Femur (tissue), 1 donor: ENCODE data around the gene DNASE1L2.

Experiments used
- DNase-seq: peaks from one replicate; pipeline ENCODE4 v3.0.0-alpha.2; 2017

The DNASE1L2 gene

GRCh38 chr16:2271848-2272461, 35.7 kb downstream of the DNASE1L2 start:
- DNase-seq: no peak

DNA sequence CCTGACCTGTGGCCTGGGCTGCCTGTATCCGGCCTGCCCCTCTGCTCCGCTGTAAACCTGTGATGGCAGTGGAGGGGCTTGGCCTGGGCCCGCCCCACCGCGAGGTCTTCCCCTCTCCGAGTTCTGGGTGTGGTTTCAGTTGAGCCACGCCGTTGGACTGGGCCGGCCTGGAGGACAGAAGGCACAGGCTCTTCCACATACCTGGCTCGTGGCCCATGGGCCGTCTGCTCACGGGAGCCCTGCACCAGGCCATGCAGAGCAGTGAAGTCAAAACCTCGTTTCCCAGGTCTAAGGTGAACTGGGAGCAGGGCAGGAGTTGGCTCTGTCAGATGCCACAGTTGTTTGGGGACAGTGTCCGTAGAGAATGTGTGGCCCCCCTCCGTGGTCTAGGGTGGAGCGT, 37.2 kb downstream of the DNASE1L2 start:
- no peak for DNase-seq

DNA sequence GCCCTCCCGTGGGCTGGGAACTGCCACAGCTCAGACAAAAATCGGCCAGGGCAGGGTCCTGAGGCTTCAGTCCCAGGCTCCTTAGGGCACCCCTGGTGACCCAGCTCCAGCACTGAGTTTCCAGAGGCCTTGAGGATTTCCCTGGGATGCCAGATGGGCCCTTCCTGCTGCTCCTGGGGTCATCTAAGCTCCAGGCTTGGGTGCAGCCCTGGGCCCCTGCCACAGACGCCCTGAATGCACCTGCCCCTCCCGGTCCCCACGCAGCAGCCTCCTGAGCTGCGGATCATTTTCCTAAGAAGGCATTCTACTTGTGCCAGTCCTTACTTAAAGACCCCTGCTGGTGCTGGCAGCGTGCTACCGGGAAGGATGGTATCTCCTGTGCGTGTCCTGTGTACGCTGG, 37.7 kb downstream of the DNASE1L2 start:
- no peak for DNase-seq

- DNase-seq: no peak
These were observed 39.5 kb downstream of the DNASE1L2 start for GRCh38 chr16:2275476-2276367.

DNA sequence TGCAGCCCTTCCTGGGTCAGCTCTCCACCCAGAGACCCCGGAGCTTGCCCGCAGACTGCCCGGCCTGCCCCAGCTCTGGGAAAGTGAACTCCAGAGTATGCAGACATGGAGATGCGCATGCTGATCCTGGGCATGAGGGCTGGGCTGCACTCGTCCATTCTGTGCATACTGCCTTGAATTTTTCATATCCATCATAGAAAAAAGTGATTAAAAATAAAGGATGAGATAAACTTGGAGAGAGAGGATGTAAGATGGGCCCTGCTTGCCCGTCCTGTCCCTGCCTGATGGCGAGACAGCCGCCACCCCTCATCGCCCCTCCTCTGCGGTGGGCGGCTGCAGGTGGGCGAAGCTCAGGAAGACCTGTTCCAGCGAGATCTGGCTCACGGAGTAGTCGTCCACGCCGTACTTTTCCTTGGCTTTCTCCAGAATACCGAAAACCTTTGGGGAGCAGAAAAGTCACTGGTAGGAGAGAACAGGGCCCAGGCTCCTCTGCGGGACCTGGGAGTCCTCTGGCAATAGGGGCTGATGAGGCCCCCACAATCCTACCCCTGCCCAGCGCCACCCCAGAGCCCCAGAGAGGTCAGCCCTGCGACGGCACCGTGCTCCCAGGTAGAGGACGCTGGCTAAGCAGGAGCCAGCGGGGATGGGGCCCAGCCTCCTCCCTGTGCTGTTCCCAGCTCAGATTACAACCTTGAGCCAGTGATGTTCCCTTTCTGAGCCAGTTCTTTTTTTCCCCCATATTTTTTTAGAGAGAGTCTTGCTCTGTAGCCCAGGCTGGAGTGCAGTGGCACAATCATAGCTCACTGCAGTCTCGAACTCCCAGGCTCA, 40.3 kb downstream of the DNASE1L2 start:
- no peak for DNase-seq

- DNase-seq: no peak
These were observed 41.4 kb downstream of the DNASE1L2 start for GRCh38 chr16:2277466-2278271.

GRCh38 chr16:2278272-2278608, 42.0 kb downstream of the DNASE1L2 start:
- DNase-seq: no peak

- DNase-seq: no peak
These were observed 42.9 kb downstream of the DNASE1L2 start for GRCh38 chr16:2278956-2279800.

- DNase-seq: no peak
These were observed 44.2 kb downstream of the DNASE1L2 start for GRCh38 chr16:2280461-2280860.

DNA sequence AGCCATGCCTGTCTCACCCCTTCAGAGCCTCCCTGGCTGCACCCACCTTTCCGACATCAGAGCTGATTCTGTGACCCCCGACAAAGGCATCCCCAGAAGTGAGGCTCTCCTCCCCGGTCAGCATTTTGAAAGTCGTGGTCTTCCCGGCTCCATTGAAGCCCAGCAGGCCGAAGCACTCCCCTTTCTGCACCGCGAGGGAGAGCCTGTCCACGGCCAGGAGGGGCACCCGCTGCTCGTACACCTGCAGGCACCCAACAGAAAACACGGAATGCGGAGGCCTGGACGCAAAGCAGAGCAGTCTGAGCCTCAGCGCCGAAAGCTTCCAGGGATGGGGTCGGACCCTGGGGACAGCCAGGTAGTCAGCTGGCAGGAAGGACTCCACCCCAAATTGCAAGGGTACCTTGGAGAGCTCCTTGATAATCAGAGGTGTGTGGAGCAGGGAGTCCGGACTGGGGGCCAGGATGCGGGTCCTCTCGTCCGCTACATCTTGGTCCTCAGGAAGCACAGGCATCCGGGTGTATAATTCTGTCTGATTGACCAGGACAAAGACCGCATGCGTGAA, 44.8 kb downstream of the DNASE1L2 start:
- no peak for DNase-seq

DNA sequence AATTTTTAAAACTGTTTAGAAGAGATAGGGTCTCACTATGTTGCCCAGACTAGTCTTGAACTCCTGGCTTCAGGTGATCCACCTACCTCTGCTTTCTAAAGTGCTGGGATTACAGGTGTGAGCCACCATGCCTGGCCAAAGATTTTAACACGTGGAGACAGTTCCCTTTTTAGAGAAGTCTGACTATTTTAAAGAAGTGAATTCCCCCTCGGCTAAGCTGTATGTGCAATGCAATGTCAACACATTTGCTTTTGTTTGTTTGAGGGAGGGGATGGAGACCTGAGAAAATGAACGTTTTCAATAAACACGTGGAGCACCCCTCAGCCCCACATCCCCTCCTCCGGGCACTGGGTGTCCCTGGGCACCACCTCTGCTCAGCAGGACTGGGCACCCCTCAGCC, 46.0 kb downstream of the DNASE1L2 start:
- no peak for DNase-seq

DNA sequence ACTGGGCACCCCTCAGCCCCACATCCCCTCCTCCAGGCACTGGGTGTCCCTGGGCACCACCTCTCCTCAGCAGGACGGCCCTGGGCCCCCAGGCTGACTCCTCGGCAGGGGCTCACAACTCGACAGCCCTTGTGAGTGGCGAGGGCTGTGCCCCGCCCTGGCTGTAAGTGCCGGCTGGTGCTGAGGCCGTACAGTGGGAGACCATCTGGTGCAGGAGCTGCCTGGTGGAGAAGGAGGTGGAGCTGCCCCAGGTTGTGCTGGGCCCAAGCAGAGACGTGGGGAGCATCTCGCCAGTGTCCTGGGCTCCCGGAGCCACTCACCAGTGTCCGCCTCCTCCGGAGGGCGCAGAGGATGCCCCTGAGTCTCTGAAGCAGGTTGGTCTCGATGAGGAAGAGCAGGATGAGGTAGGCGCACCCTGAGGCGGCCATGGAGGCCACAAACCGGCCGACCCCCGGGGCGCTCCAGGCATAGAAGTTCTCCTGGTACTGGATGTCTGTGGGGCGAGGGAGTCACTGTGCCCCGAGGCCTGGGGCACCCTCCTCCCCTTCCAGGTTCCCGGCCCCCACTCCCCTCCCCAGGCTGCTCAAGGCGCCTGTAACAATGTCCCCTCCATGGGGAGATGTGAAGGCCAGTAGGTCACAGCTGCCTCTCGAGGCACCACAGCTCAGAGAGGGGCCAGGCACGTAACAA, 46.8 kb downstream of the DNASE1L2 start:
- no peak for DNase-seq

DNA sequence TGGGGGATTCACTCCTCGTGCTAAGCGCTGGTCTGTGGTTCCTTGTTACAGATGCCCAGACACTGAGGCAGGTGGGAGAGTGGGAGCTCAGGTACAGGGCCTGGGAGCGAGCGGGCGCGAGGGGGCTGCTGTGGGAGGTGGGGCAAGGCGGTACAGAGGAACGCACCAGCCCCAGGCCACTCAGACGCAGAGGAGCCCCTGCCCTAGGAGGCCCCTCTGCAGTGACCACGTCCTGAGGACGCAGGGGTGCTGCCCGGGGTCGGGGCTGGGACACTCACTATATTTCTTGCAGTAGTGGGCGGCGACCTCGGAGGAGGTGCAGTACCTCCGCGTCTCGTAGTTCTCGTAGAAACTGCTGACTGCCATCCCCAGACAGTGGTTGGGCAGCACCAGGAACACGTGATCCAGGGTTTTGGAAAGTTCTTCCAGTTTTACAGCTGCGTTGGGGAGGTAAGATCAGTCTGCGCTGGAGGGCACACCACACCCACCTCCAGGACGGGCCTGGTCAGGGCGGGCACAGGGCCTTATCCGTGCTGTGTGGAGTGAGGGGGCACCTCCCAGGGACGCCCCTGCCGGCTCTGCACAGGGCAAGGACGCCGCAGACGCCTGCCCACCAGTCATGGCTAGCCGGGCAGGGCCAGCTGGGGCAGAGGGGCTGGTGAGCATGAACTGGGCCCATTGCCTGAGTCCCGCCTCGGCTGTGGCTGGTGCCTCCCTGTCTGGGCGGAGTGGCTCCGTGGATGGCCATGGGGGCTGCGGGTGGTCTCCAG, 47.9 kb downstream of the DNASE1L2 start:
- no peak for DNase-seq

DNA sequence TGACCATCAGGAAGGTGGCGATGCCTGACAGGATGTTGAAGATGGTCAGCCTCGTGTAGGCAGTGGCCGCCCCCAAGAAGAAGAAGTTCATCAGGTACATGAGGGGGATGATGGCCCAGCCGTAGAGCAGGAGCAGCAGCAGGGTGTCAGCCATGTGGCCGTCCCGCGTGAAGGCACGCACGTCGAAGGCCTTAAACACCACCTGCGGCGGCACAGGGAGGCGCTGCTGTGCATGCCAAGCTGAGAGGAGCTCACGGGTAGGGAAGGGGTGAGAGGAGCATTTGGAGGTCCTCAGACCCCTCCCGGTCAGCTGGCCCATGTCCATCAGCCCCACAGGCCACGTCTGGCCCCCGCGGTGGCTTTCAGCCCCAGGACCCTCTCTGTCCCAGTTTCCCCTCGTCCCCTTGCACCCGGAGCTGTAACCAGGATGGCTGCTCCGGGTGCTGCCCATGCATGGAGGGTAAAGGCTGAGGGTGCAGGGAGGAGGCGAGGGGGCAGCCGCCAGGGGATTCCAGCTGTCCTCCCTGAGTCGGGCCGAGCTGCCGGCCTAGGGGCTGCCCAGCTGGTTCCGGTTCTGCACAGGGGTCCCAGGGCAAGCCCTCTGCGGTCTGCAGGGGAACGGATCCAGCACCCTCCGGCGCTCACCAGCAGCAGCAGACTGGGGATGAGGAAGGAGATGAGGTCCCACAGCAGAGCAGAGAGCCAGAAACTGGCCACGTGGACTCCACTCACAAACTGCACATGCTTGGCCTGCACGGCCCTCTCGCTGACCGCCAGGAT, 48.7 kb downstream of the DNASE1L2 start:
- no peak for DNase-seq

DNA sequence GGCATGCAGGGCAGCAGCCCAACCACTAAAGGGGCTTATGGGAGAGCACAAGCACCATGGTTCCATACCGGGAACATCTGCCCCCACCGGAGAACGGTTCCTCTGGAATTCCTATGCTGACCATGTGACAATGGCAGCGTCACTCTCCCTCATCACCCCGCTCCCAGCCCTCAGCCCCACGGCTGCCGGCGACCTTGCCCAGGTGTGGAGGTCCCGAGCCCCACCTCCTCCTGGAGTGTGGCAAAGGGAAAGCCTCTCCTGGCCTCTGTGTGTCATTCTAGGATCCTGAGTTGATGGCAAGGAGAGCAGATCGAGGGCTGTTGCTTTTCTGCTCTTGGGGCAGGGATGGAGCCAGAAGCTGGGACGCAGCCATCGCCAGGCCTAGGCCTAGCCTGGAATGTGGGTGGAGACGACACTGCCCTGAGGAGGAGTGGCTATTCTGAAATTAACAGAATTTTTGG, 49.5 kb downstream of the DNASE1L2 start:
- DNase-seq: no peak

DNA sequence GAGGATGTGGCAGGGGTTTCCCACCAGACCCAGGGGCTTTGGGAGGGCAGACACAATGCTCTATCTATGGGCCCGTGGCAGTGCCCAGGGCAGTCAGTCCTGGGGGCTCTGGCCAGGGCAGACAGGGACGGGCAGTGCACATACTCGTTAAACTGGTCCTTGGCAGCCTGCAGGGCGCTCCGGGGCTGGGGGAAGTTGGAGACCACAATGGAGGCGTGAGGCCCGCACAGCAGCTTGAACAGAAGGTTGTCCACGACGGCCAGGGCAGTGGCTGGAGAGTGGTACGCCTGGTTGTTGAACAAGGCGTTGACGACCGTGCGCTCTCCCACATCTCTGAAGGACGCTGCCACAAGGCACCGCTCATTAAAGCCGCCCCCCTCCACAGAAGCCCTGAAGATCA, 50.3 kb downstream of the DNASE1L2 start:
- no peak for DNase-seq

DNA sequence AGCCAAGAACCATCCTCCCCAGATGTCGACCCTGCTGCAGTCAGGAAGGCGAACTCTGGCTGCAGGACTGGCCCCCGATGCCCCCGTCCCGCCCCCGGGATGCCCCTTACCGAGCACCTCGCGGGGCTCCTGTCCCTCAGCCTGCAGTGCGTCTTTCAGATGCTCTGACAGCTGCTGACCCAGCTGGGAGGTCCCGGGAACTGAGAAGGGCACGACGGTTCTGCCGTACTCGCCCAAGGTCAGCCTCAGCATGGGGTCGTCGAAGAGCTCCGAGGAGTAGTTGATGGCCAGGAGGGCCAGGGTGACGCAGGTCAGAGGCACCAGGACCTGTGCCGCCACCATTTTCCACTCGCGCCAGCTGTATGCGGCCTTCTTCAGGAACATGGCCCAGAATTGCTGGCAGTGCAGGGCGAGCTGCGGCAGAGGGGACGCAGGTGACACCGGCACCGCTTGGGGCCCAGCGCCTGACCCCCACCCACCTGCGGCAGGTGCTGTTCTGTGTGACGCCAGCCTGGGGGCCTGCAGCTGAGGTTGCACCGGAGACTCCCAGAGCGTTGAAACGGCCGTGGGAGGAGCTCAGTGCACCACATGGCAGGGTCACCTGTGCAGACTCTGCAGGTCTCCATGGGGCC, 51.8 kb downstream of the DNASE1L2 start:
- DNase-seq: no peak
